ENCODE data around the gene SUOX. TPM values are rescaled to one million over a fixed set of nuclear protein-coding genes. Genes with fewer than 3 reads are reported as not detected.

Gene SUOX
- total and polyA plus RNA-seq, 2 of the 4 experiments (the other 2 are of a cell fraction), result 17.8 to 19.4 TPM

GRCh38 chr12:56007564-56008559 is 10.8 kb downstream of the SUOX start:
- in situ Hi-C loops (cut with MboI; ENCODE audit: low sequenced_read_pairs), result no loop called here
- H2BK5ac ChIP-seq (ENCODE audit: low read depth, low read length, poor library complexity, severe bottlenecking), result peak overlapping the region; percentile 67
- no TSS peak for BruUV-seq (replicated peaks)
- ChIA-PET CTCF (no interaction called here), POLR2A (ENCODE audit: unreplicated experiment) (no interaction called here)
- H3K4ac ChIP-seq (ENCODE audit: low read depth, low read length), result peak overlapping the region; percentile 35
- peak overlapping the region; percentile 82 for H2AK9ac ChIP-seq (replicated peaks; ENCODE audit: low read depth, low read length, poor library complexity)
- H2BK15ac ChIP-seq (ENCODE audit: low read depth, low read length), result no peak overlapping the region
- H3K18ac ChIP-seq (ENCODE audit: low read depth, low read length), result peak overlapping the region; percentile 42; the same call in 1 of the 2 replicates
- peaks cover 14% of the 10 kb centered on the region for H3K36me3 ChIP-seq (ENCODE audit: control insufficient read depth, insufficient read depth, low read length)
- H3K79me1 ChIP-seq (ENCODE audit: low read depth in 1 of 2, low read length in 2 of 2), result peaks cover 3 to 12% of the 10 kb centered on the region in 2 experiments; a peak in 3 of 4 replicates
- H2AFZ ChIP-seq (replicated peaks; ENCODE audit: low read length, poor library complexity), result peak overlapping the region; percentile 93
- H3K23ac ChIP-seq (ENCODE audit: low read depth, low read length), result peak overlapping the region; percentile 77
- peak overlapping the region; percentile 45 for H3K14ac ChIP-seq (replicated peaks; ENCODE audit: low read depth, low read length)
- H3K27ac ChIP-seq (ENCODE audit: insufficient read depth, low read length), result peak overlapping the region; percentile 31
- H3K4me2 ChIP-seq (ENCODE audit: low read depth, low read length), result peak overlapping the region; percentile 92
- H3K27me3 ChIP-seq (ENCODE audit: control insufficient read depth, insufficient read depth, low read length), result no peaks in the 10 kb centered on the region
- peaks cover 13% of the 10 kb centered on the region for H3K9me1 ChIP-seq (ENCODE audit: insufficient read depth, low read length)
- H4K5ac ChIP-seq (ENCODE audit: low read depth, low read length), result peak overlapping the region; percentile 81
- peak overlapping the region; percentile 74 for H3K9ac ChIP-seq (ENCODE audit: low read depth, low read length)
- peak overlapping the region; percentile 48; the same call in 1 of the 2 replicates for H4K91ac ChIP-seq (ENCODE audit: insufficient read depth, low read depth, low read length)
- no peak overlapping the region; the same call in 1 of the 2 replicates for H2BK20ac ChIP-seq (ENCODE audit: low read depth, low read length)
- peak overlapping the region; percentile 1 for H3K56ac ChIP-seq (ENCODE audit: extremely low read depth, insufficient read depth, low read length)
- intact Hi-C loops (cut with micrococcal nuclease), result no loop called here
- ATAC-seq (ENCODE audit: low read depth) (peak; percentile 88), DNase-seq (no peak)
- no peaks in the 10 kb centered on the region for H3K4me1 ChIP-seq (ENCODE audit: control insufficient read depth, insufficient read depth, low read length)
- peak overlapping the region; percentile 89 to 91 for H4K8ac ChIP-seq (ENCODE audit: low read depth in 2 of 2, low read length in 2 of 2)
- H2BK120ac ChIP-seq (ENCODE audit: low read depth, low read length), result no peak overlapping the region
- 0% methylated on average over 10 of the region's 44 CpGs; no CpG with 5 or more reads in 1 of the 2 experiments for WGBS, 2 experiments (ENCODE audit: extremely low coverage in 2 of 2, insufficient read length in 1 of 2)
- no peaks in the 10 kb centered on the region for H4K20me1 ChIP-seq (ENCODE audit: insufficient read depth, low read length)
- peak overlapping the region; percentile 68 for H3K4me3 ChIP-seq (ENCODE audit: insufficient read depth, low read depth, low read length)
- dilution Hi-C loops (cut with HindIII; ENCODE audit: low sequenced_read_pairs, unreplicated experiment), result no loop called here
- no peaks in the 10 kb centered on the region for H3K9me3 ChIP-seq (ENCODE audit: control insufficient read depth, insufficient read depth, low read length)
- peak overlapping the region; percentile 15; the same call in 1 of the 2 replicates for H2AK5ac ChIP-seq (ENCODE audit: low read depth, low read length)
- TF ChIP-seq USF2 (IDR thresholded peaks at IDR 0.05; ENCODE audit: low read depth, low read length), result no peak
- TF ChIP-seq ELK1 (IDR thresholded peaks at IDR 0.05; ENCODE audit: borderline replicate concordance, low read depth, low read length), result no peak
- no peak for TF ChIP-seq FOS (IDR thresholded peaks at IDR 0.05; ENCODE audit: low read depth, low read length)
- TF ChIP-seq RAD21 (IDR thresholded peaks at IDR 0.05; ENCODE audit: low read length), result no peak
- TF ChIP-seq CTCF (conservative IDR thresholded peaks at IDR 0.05; ENCODE audit: low read depth, low read length), result no peak
- no peak for TF ChIP-seq RCOR1 (IDR thresholded peaks at IDR 0.05; ENCODE audit: insufficient replicate concordance, low read length)
- no peak for TF ChIP-seq SMC3 (IDR thresholded peaks at IDR 0.05; ENCODE audit: low read depth, low read length)
- no peak for TF ChIP-seq MAFK (IDR thresholded peaks at IDR 0.05; ENCODE audit: low read depth, low read length)
- TF ChIP-seq MAZ (IDR thresholded peaks at IDR 0.05; ENCODE audit: borderline replicate concordance, low read depth, low read length), result no peak
- no peak for TF ChIP-seq MXI1 (IDR thresholded peaks at IDR 0.05; ENCODE audit: borderline replicate concordance, low read depth, low read length)
- no peak for TF ChIP-seq CEBPB (IDR thresholded peaks at IDR 0.05; ENCODE audit: low read depth, low read length)
- no peak for TF ChIP-seq RFX5 (IDR thresholded peaks at IDR 0.05; ENCODE audit: low read depth, low read length)
- TF ChIP-seq BHLHE40 (IDR thresholded peaks at IDR 0.05; ENCODE audit: low read depth, low read length), result no peak

Measured in IMR-90 (cell line).